GM21528 (cell line): ENCODE measurements around the gene PANX2.

Experiments used
- ATAC-seq: cut with Tn5 transposase; IDR thresholded peaks from one replicate; pipeline ENCODE4 v1.9.1; 2021; ENCODE audit warnings: mild to moderate bottlenecking, moderate library complexity; ENCODE audit not compliant: unreplicated experiment, low FRiP score

The PANX2 gene

DNA sequence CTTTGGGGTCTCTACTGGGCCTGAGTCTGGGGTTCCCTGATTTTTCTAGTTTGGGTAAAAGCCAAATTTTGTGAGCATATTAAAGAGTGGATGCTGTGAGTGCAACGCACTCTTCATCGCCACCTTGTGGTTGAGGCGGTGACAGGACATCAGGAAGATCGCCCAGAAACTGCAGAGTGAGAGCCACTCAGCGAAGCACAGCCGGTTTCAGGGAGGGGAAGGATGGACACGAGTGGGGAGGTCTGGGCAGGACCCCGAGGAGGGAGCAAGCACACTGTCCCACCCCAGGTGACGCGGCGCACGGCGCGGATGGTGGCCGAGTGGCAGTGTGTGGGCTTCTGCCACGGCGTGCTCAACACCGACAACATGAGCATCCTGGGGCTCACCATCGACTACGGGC is 39.4 kb downstream of the PANX2 start:
- ATAC-seq: no peak

DNA sequence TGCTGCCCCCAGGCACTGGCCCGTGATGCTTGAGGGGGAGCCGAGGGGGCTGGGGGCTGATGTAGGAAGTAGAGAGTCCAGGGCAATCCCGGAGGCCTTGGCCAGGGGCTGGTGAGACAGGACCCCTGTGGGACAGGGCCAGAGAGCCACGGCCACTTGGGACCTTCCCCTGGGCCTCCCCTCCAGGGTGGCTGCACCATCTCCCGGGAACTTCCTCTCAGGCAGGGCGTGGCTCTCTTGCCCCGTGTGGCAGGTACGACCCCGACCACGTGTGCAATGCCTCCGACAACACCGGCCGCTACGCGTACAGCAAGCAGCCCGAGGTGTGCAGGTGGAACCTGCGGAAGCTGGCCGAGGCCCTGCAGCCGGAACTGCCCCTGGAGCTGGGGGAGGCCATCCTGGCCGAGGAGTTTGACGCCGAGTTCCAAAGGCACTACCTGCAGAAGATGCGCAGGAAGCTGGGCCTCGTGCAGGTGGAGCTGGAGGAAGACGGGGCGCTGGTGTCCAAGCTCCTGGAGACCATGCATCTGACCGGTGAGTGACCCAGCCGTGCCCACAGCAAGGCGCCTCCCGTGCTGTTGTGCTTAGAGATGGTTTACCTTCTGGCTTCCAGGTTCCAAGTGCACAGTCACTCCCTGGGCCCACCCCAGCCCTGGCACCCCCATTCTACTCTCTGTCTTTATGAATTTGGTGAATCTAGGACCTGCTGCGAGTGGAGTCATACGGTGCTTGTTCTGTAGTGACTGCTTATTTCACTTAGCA is 40.0 kb downstream of the PANX2 start:
- ATAC-seq: no peak

DNA sequence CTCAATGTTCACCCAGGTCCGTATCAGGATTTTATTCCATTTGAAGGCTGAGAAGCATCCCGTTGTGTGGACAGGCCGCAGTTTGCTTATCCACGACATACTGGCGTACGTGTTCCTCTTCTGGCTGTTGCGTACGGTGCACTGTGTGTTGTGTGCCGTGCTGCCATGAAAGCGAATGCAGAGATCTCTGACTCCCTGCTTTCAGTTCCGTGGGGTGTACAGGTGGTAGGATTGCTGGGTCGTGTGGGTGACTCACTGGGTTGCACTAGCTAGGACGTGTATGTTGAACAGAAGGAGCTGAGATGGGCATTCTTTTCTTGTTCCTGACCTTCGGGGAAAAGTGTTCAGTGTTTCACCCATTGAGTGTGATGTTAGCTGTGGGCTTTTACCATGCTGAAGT is 40.6 kb downstream of the PANX2 start:
- no peak for ATAC-seq

DNA sequence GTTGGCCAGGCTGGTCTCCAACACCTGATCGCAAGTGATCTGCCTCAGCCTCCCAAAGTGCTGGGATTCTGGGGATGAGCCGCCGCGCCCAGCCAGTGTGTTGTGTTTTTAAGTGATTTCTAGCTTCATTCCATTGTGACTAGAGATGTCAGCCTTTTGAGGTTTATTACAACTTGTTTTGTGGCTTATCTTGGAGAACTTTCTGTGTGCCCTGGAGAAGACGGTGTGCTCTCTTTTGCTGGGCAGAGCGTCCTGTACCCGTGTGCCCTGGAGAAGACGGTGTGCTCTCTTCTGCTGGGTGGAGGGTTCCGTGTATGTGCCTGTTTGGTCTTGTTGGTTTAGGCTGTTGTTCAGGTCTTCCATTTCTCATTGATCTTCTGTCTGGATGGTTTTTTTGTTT is 42.7 kb downstream of the PANX2 start:
- ATAC-seq: no peak

DNA sequence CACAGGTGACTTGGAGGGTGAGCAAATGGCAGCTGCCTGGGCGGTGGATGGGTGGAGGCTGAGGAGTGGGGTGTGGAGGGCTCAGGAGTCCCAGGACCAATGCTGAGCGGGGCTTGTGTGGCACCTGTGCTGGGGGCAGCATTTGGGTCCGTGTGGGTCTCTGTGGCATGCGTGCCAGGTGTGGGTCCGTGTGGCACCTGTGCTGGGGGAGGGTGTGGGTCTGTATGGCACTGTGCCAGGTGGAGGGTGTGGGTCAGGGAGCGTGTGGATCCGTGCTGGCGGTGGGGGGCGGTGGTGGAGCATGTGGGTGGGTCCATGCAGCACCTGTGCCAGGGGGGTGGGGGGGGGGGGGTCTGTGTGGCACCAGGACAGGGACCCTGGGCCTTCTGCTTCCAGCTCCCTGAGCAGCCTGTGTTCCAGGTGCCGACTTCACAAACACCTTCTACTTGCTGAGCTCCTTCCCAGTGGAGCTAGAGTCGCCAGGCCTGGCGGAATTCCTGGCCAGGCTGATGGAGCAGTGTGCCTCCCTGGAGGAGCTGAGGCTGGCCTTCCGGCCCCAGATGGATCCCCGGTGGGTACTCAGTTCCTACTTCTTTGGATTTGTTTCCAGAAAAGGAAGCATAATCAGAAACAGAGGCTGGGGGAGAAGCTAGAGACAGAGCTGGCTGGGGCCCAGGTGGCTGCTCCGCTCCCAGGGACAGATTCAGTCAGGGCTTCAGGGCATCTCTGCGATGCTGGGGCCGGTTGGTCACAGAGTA is 44.9 kb downstream of the PANX2 start:
- ATAC-seq: no peak

DNA sequence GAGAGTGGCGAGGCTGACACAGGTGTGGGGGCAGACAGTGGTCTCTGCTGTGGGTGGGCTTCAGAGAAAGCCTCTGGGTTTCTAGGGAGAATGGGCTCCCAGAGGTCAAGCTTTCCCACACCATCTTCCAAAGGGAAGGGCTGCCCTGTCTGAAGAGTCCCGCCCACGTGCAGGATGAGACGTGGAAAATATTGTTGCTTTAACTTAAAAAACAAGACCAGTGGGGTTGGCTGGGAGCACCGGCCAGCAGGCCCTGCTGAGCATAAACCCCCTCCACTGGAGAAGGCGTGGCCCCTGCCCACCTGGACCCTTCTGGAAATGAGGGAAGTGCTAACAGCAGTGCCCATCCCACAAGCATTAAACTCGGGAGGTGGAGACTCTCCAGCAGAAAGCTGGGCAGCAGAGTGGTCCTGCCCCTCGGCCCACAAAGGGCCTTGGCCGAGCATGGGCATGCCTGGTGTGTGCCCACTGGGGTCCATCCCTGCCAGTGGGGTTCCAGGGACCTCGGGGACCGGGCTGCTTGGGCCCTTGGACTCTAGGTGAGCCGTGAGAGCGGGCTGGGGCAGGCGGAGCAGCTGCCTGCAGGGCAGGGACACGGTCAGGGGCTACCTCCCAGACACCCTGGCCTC is 45.6 kb downstream of the PANX2 start:
- ATAC-seq: no peak

DNA sequence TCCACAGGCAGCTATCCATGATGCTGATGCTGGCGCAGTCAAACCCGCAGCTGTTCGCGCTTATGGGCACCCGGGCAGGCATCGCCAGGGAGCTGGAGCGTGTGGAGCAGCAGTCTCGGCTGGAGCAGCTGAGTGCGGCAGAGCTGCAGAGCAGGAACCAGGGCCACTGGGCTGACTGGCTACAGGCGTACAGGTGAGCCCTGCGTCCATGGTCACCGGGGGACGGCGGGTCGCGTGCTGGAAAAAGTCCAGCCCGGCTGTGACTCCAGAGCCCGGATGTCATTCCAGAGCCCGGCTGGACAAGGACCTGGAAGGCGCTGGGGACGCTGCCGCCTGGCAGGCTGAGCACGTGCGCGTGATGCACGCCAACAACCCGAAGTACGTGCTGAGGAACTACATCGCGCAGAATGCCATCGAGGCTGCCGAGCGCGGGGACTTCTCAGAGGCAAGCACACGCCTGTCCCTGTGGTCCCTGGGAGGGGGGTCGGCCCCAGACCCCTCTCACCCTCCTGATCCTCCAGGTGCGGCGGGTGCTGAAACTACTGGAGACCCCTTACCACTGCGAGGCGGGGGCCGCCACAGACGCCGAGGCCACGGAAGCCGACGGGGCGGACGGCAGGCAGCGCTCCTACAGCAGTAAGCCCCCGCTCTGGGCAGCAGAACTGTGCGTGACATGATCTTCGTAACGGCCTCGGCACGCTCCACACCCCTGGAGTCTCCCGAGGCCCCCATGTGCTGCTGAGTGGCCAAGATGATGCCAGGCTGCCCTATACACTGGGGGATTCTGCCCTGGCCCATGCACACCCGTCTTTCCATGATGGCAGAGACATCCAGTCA is 46.4 kb downstream of the PANX2 start:
- no peak for ATAC-seq

DNA sequence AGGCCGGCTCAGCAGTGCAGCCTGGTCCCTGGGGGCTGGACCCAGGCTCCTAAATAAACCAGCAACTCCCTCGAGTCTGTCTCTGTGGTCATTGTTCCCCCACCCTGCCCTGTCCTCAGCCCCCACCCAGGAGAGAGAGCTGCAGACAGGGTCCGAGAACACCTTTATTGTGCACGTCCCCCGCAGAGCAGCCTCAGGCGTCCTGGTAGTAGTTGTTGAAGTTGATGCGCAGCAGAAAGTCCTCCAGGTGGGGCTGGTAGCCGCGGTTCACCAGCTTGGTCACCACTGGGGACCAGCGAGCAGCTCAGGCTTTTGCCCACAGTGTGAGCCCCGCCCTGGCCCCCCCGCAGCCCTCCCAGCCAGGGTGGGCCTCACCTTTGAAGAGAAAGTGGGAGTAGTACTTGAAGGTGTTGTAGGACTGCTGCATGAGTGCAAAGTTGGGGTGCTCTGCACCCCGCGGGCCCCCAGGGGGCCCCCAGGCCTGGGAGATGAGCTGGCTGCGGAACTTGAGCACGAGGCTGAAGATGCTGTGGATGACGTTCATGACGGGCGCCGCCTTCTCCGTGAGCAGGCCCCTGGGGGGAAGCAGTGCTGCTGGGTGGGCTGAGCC is 47.1 kb downstream of the PANX2 start:
- no peak for ATAC-seq

DNA sequence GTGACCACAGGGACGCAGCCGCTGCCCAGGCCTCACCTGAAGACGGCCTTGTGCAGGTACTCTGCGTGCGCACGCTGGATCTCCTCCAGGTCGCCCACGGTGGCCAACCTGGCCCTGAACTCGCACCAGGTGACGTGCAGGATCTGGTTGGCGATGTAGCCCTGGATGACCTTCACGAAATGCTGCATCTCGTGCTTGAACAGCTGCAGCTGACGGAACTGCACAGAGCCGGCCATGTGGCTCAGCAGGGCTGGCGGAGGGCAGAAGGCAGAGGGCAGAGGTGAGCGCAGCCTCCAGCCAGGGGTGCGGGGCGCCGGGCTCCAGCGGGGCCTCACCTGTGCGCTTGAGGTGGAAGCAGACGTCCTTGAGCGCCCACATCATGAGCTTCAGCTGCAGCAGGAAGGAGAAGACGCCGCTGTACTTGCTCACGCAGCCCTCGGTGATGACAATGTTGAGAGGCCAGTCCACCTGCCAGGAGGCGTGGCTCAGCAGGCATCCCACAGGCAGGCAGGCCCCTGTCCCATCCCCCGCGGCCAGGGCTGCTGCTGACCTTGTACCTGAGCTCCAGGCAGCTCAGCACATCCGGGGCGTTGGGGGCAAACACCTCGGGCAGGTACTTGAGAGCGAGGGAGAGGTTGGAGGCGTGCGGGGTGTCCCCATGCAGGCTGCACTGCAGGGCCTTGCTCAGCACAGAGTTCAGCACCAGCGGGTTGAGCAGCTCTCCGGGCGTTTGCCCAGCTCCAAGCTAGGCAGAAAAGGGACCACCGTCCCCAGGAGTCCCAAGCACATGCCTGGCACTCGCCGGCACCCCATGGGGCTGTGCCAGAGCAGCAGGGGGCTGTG is 47.8 kb downstream of the PANX2 start:
- ATAC-seq: no peak

DNA sequence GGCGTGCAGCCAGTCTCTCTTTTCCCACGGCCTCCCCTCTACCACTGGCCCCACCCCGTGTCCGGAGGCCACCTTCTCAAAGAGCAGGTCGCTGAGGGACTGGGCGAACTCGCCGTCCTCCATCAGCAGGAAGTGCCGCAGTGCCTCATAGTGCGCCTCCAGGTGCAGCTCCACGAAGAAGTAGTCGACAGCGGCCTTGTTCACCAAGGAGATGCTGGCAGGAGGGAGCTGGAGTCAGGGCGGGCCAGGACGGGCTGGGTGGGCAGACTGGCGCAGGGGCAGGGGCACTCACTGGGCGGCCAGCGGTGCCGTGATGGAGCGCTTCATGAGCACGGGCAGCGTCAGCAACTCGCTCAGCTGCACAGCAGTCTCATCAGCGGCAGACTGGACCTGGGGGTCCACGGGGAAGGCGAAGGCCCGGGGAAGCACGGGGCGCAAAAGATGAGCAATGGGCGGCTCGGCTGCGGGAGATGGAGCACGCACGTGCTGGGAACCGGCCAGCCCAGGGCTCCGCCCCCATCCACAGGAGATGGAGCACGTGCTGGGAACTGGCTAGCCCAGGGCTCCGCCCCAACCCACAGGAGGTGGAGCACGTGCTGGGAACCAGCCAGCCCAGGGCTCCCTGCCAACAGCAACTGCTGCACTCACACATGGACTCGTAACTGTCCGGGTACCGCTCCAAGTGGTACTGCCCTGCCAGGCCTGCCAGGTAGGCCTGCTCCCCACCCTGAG is 48.6 kb downstream of the PANX2 start:
- no peak for ATAC-seq

DNA sequence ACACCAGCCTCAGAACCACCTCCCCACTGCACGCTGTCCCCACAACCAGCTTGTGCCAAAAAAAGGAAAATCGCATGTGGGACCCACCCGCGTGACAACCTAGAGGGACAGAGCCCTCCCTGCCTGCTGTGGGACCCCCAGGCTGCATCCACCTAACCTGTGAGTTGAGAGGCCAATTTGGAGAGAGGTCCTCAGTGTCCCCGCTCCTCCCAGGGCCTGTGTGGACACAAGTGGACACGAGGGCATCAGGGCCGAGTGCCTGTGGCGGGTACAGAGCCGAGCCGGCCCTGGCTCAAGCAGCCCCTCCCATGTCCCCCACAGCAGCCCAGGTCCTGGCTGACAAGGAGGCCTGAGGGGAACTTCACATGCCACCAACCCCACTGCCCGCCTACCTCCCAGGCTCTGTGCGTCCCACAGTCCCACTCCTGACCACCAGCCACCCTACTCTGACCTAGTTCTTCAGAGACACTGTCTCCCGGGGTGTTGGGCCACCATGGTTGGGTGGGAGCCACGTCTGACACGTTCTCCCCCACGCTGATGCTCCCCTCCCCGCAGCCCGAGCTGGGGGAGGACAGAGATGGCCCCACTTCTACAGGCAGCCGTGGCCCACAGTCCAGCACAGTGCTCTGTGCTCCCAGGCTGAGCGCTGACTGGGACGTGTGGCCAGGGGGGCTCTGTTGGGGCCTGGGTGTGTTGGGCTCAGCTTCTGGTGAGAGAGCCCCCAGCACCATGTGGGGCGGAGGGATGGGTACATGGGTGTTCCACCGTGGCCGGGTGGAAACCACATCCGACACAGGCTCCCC is 49.5 kb downstream of the PANX2 start:
- ATAC-seq: no peak

DNA sequence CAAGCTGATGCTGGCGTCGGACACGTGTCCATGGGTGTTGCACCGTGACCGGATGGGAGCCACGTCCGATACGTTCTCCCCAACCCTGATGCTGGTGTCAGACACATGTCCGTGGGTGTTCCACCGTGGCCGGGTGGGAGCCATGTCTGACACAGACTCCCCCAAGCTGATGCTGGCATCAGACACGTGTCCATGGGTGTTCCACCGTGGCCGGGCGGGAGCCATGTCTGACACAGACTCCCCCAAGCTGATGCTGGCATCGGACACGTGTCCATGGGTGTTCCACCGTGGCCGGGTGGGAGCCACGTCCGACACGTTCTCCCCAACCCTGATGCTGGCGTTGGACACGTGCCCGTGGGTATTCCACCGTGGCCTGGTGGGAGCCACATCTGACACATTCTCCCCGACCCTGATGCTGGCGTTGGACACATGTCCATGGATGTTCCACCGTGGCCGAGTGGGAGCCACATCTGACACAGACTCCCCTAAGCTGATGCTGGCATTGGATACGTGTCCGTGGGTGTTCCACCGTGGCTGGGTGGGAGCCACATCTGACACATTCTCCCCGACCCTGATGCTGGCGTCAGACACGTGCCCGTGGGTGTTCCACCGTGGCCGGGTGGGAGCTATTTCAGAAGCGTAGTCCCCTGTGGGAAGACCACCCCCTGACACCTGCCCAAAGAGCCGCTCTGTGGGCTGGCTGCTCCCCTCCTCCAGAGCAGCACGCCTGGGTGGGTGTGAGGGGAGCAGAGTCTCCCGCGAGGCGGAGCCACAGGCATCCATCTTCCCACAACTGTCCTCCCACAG is 50.3 kb downstream of the PANX2 start:
- no peak for ATAC-seq

DNA sequence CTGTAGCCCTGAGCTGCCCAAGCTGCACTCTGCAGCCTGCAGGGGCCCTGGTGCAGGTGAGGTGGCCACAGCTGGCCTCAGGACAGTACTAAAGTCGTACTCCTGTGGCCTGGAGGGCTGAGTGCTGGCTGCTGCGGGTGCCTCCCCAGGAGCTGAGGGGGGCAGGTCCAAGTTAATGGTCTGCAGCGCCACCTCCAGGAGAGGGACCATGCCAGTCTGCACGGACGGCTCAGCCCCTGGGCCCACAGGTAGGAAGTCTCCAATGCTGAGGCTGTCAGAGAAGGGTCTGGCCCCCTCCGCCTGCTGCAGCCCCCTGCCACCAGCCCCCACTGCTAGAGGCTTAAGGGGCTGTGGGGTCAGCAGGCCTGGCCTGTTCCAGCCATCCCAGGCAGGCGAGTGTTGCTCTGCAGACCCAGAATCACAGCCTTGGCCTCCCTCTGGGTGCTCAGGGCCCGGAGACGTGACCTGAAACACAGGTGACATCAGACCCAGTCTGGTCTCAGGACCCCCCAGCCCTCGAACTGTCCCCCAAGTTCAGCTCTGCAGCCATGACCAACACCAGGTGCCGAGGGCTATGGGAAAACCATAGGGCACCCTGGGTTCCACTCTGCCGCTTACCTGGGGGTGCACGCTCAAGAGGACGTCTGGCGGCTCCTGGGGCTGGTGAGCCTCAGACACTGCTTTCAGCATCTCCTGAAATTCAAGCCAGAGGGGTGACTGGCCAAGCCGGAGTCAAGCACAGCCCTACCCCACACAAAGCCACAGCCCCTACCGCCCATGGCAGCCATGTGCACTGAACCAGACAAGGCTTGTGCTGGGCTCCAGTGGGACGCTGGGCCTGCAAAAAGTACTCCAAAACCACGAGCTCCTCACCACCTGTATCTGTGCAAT is 51.1 kb downstream of the PANX2 start:
- ATAC-seq: no peak

DNA sequence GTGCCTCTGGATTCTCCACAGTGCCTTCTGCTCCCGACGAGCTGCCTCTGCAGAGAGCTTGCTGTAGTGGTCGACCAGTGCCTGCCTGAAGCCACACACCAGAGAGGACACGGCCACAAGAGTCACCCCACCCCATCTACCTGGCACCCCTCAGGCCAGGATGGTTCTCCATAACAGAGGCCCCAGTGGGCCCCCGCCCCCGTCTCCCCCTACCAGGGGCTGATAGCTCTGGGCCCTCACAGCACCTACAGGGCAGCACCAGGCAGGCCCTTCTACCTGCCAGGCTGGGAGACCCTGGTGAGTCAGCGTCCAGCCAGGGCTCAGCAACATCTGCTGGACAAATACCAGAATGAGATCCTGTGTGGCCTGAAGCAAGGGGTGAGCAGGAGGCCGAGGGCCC is 52.0 kb downstream of the PANX2 start:
- ATAC-seq: no peak

DNA sequence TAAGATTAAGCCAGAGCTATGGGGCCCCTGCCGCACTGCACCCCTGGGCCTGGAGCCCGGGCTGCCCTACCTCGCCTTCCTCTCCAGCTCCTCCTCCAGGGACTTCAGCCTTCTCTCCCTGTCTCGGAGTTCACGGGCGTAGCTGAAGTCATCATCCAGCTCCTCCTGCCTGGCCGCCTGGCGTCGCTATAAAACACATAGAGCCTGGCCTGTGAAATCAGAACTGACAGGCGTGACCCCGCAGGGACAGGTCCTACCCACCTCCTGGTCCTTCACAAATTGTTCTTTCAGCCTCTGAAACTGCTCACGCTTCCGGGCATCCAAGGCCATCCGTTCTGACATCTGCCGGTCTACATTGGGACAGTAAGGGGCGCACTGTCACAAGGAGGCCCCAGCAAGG is 53.5 kb downstream of the PANX2 start:
- ATAC-seq: no peak
